NCI-H460 (cell line): ENCODE results near the gene YIPF6. TPM values are rescaled to one million over a fixed set of nuclear protein-coding genes. Genes with fewer than 3 reads are reported as not detected.
"Not testable (repeated sequence)": the region's sequence is repeated elsewhere in the genome, so short reads cannot be mapped to it uniquely, and the experiment has no call there.

Experiments
- DNase-seq: peaks from one replicate; pipeline ENCODE4 v3.0.0-alpha.2; 2016; ENCODE audit warnings: low read depth; ENCODE audit errors: extremely low read depth
- total RNA-seq: library from RNA; depleted of rRNA; stranded (reverse); fragments of >200 nt; shearing (Covaris generic); gene quantifications from 2 replicates; pipeline ENCODE4 v1.2.3, GENCODE V29; 2014

YIPF6 gene
- total RNA-seq, 1 experiment from 2014 or later = 73.8 TPM

- DNase-seq = no peak
Observed at GRCh38 chrX:68503836-68504636, 5.2 kb downstream of the YIPF6 start.

- DNase-seq = no peak
Observed at GRCh38 chrX:68506649-68507048, 7.8 kb downstream of the YIPF6 start.

DNA sequence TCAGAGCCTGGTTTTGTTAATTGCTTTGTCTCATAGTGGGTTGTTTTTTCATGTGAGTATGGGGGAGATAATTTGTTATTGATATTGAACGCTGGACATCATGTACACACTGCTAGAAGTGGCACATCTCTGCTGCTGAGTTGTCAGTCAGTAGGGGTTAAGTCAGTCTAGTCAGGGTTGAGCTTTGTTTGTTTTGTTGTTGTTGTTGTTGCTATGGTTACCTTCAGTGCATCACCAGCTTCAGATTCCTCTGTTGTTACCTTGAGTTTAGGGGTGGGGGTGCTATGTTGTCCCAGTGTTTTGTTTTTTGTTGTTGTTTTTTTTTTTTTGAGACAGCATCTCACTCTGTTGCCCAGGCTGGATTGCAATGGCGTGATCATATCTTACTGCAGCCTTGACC lies 9.9 kb downstream of the YIPF6 start:
- no peak for DNase-seq

GRCh38 chrX:68511255-68511654 lies 12.4 kb downstream of the YIPF6 start:
- peak; percentile 33 for DNase-seq

- not testable (repeated sequence) for DNase-seq
Observed at GRCh38 chrX:68524680-68525079, 25.8 kb downstream of the YIPF6 start.

DNA sequence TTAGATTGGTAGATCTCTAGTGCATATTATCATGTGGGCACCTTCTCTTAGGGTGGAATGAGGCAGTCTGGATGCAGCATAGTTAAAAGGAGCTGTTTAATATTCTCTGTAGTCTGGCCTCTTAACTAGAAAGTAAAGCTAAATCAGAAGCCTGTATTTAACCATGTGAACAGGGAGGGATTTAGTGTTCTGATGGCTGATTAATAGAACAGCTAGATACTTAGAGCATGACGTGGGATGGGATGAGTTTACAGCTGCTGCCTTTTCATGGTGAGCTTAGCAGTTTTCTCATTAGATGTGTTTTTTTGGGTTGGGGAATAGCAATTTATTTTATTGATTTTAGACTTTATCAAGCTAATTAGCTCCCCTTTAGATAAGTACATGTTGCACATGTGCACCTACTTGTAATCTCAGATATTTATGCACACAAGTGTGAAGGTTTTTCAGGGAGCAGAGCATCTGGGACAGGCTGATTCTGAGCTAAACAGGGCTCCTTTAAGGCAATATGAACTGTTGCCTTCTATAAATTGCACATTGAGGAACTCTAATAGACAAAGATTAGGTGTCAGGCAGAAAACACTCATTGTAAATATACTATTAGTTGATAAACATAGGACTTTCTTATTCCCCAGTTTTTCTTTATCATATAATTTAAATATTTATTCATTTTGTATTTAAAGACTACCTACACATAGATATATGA lies 34.1 kb downstream of the YIPF6 start:
- DNase-seq = no peak

GRCh38 chrX:68533656-68534055 lies 34.8 kb downstream of the YIPF6 start:
- DNase-seq = no peak

- no peak for DNase-seq
Observed at GRCh38 chrX:68534691-68535090, 35.8 kb downstream of the YIPF6 start.

DNA sequence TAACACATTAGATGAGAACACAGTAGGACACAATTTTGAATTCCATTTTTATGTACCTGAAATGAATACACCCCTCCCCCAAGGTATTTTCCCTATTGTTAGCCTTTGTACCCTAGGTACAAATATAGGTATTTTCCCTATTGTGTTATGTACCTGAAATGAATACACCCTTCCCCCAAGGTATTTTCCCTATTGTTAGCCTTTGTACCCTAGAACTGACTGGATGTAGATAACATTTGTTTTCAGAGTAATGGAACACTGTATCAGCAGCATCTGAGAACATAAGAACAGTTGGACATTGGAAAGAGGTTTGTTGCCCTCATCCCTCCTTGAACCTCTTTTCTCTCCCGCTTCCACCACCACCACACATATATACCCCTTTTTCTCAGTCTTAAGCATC lies 37.6 kb downstream of the YIPF6 start:
- no peak for DNase-seq

GRCh38 chrX:68536884-68537283 lies 38.0 kb downstream of the YIPF6 start:
- DNase-seq = no peak

- no peak for DNase-seq
Observed at GRCh38 chrX:68550193-68550592, 51.3 kb downstream of the YIPF6 start.

- no peak for DNase-seq
Observed at GRCh38 chrX:68556036-68556435, 57.2 kb downstream of the YIPF6 start.

DNA sequence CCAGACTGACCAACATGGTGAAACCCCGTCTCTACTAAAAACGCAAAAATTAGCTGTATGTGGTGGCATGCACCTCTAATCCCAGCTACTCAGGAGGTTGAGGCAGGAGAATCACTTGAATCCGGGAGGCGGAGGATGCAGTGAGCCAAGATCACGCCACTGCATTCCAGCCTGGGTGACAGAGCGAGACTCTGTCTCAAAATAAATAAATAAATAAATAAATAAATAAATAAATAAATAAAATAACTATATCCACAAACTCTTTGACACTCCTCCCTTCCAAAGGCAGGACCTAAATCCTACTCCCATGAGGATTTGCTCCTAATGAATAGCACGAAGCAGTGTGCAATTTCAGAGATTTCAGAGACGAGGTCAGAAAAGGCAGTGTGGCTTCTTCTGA lies 58.3 kb downstream of the YIPF6 start:
- DNase-seq = not testable (repeated sequence)

DNA sequence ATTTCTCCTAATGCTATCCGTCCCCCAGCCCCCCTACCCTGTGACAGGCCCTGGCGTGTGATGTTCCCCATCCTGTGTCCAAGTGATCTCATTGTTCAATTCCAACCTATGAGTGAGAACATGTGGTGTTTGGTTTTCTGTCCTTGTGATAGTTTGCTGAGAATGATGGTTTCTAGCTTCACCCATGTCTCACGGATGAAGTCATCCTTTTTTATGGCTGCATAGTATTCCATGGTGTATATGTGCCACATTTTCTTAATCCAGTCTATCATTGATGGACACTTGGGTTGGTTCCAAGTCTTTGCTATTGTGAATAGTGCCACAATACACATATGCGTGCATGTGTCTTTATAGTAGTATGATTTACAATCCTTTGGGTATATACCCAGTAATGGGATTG lies 61.1 kb downstream of the YIPF6 start:
- DNase-seq = not testable (repeated sequence)

- DNase-seq = no peak
Observed at GRCh38 chrX:68568136-68568535, 69.3 kb downstream of the YIPF6 start.

DNA sequence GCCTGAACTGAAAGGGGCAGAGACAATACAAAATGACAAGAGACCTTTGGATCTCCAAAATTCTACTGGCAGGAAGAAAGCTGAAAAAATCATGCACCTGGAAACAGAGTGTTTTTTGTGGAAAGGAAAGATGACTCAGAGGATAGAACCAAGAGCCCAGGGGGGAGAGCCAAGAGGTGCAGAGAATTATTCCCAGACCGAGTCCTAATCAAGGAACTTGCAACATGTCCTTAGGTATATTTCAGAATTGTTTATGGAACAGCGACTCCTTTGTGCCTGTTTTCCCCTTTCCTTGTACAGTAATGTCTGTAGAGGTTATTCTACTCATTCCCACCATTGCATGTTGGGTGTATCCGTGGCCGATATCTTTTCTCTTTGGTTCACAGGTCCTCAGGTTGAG lies 71.7 kb downstream of the YIPF6 start:
- no peak for DNase-seq

DNA sequence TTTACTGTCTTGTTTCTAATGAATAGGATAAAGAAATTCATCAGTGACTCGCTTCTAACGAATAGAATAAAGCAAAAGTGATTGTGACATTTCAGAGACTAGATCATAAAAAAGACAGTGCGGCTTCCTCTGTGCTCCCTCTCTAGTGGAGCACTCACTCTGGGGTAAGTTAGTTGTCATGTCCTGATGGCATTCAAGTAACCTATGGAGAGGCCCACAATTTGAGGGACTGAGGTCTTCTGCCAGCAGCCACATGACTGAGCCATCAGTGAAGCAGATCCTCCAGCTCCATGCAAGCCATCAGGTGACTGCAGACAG lies 72.4 kb downstream of the YIPF6 start:
- DNase-seq = no peak

GRCh38 chrX:68571610-68572311 lies 72.9 kb downstream of the YIPF6 start:
- peak; percentile 7 for DNase-seq

GRCh38 chrX:68574240-68574639 lies 75.4 kb downstream of the YIPF6 start:
- no peak for DNase-seq

- DNase-seq = no peak
Observed at GRCh38 chrX:68579810-68580209, 81.0 kb downstream of the YIPF6 start.

GRCh38 chrX:68584221-68584620 lies 85.4 kb downstream of the YIPF6 start:
- no peak for DNase-seq
